ENCODE data around the gene PAPSS2. TPM values are rescaled to one million over a fixed set of nuclear protein-coding genes. Genes with fewer than 3 reads are reported as not detected.
A peak's percentile ranks its signal among the peaks of the same experiment; 100 is the strongest.

PAPSS2 gene
- total and polyA plus RNA-seq, 5 donors from 2014 or later: 0.07 to 0.14 (median 0.08) TPM; not detected in 2

DNA sequence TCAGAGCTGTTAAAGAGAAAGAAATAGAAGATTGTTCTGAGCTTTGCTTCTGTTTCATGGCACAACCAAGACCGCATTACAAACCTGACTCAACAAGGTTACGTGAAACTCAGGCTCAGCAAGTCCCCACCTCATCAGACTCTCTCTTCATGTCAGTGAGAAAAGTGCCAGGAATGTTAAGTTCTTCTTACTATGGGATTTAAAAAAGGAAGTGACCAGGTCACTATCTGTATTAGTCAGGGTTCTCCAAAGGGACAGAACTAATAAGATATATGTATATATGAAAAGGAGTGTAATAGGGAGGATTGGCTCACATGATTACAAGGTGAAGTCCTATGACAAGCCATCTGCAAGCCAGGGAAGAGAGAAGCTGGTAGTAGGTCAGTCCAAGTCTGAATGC lies 25.4 kb upstream of the PAPSS2 start:
- ATAC-seq (ENCODE audit: low read depth in 2 of 2) (no peak), DNase-seq (no peak)
- H3K36me3 ChIP-seq (ENCODE audit: control insufficient read depth, insufficient read depth, low read length): no peaks in the 10 kb centered on the region
- no peaks in the 10 kb centered on the region for H3K4me1 ChIP-seq (ENCODE audit: control insufficient read depth, insufficient read depth, low read length, poor library complexity, severe bottlenecking)
- Mint-ChIP-seq H3K27ac (no peak overlapping the region), H3K9me3 (peaks cover 0 to 4% (median 0%) of the 10 kb centered on the region in 7 donors), H3K4me1 (peaks cover 0 to 7% (median 2%) of the 10 kb centered on the region in 4 donors), H3K27me3 (no peaks in the 10 kb centered on the region), H3K36me3 (no peaks in the 10 kb centered on the region), H3K4me3 (no peak overlapping the region)
- H3K4me3 ChIP-seq (ENCODE audit: low read depth, low read length): no peak overlapping the region
- no peak overlapping the region for H3K27ac ChIP-seq (ENCODE audit: insufficient read depth, low read length, poor library complexity, severe bottlenecking)
- peaks cover 2% of the 10 kb centered on the region for H3K27me3 ChIP-seq (ENCODE audit: control insufficient read depth, insufficient read depth, low read length)
- H3K9me3 ChIP-seq (ENCODE audit: control insufficient read depth in 2 of 2, low read length in 2 of 2): no peaks in the 10 kb centered on the region

DNA sequence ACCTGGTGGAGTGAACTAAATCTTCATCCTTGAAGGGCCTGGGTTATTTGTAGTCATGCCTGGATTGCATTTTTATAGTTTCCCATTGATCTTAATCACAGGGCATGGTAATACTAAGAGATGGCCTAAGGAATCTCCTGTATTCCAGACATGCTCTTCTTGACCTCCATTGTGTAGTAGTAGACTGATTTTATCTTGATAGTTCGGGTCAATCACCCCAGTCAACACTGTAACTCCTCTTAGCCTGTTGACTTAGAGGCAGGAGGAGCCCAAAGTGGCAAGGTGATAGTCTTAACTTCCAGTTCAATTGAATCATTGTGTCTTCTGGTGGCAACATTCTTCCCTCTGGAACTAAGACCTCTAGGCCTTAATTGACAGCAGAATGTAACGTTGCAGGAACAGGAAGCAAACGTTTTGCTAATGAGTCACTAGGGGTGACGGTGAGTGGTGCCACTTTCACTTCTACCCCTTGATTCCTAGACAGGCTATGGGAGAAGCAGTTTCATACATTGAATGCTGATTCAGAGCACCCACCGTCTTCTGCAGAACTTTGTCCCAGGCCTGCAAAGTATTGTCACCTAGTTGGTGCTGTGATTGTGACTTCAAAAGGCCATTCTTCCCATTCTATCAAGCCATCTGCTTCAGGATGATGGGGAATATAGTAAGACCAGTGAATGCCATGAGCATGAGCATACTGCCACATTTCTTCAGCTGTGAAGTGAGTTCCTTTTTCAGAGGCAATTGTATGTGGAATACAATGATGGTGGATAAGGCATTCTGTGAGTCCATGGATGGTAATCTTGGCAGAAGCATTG lies 24.0 kb upstream of the PAPSS2 start:
- Histone ChIP-seq H3K27ac (ENCODE audit: insufficient read depth, low read length, poor library complexity, severe bottlenecking) (no peak overlapping the region), H3K27me3 (ENCODE audit: control insufficient read depth, insufficient read depth, low read length) (peaks cover 2% of the 10 kb centered on the region), H3K36me3 (ENCODE audit: control insufficient read depth, insufficient read depth, low read length) (no peaks in the 10 kb centered on the region), H3K4me3 (ENCODE audit: low read depth, low read length) (no peak overlapping the region), H3K9me3 (ENCODE audit: control insufficient read depth in 2 of 2, low read length in 2 of 2) (no peaks in the 10 kb centered on the region), H3K4me1 (ENCODE audit: control insufficient read depth, insufficient read depth, low read length, poor library complexity, severe bottlenecking) (no peaks in the 10 kb centered on the region)
- Mint-ChIP-seq H3K27me3 (no peaks in the 10 kb centered on the region), H3K9me3 (peaks cover 0 to 4% (median 0%) of the 10 kb centered on the region in 7 donors), H3K4me3 (no peak overlapping the region), H3K36me3 (no peaks in the 10 kb centered on the region), H3K27ac (no peak overlapping the region), H3K4me1 (peaks cover 0 to 7% (median 2%) of the 10 kb centered on the region in 4 donors)
- ATAC-seq (ENCODE audit: low read depth in 2 of 2): peak; percentile 28 to 37
- peak in 1 of 3 donors; percentile 59 for DNase-seq

DNA sequence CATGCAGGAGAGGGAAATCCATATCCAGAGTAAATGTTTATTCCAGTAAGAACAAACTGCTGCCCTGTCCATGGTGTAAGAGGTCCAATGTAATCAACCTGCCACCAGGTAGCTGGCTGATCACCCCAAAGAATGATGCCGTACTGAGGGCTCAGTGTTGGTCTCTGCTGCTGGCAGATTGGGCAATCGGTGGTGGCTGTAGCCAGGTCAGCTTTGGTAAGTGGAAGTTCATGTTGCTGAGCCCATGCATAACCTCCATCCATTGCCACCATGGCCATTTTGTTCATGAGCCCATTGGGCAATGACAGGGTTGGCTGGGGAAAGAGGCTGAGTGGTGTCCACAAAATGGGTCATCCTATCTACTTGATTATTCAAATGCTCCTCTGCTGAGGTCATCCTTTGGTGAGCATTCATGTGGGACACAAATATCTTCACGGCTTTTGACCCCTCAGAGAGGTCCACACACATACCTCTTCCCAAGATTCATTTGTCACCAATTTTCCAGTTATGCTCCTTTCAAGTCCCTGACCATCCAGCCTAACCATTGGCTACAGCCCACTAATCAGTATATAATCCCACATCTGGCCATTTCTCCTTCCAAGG lies 23.3 kb upstream of the PAPSS2 start:
- H3K36me3 Mint-ChIP-seq: no peaks in the 10 kb centered on the region
- H3K27me3 ChIP-seq (ENCODE audit: control insufficient read depth, insufficient read depth, low read length): peaks cover 2% of the 10 kb centered on the region
- ATAC-seq (ENCODE audit: low read depth in 2 of 2) (no peak), DNase-seq (no peak)
- H3K27ac ChIP-seq (ENCODE audit: insufficient read depth, low read length, poor library complexity, severe bottlenecking): no peak overlapping the region
- no peak overlapping the region for H3K4me3 ChIP-seq (ENCODE audit: low read depth, low read length)
- no peak overlapping the region for H3K27ac Mint-ChIP-seq
- no peaks in the 10 kb centered on the region for H3K27me3 Mint-ChIP-seq
- H3K36me3 ChIP-seq (ENCODE audit: control insufficient read depth, insufficient read depth, low read length): no peaks in the 10 kb centered on the region
- H3K9me3 ChIP-seq (ENCODE audit: control insufficient read depth in 2 of 2, low read length in 2 of 2): no peaks in the 10 kb centered on the region
- H3K4me3 Mint-ChIP-seq: no peak overlapping the region
- H3K9me3 Mint-ChIP-seq: peaks cover 0 to 4% (median 0%) of the 10 kb centered on the region in 7 donors
- H3K4me1 ChIP-seq (ENCODE audit: control insufficient read depth, insufficient read depth, low read length, poor library complexity, severe bottlenecking): no peaks in the 10 kb centered on the region
- peaks cover 0 to 7% (median 2%) of the 10 kb centered on the region in 4 donors for H3K4me1 Mint-ChIP-seq

DNA sequence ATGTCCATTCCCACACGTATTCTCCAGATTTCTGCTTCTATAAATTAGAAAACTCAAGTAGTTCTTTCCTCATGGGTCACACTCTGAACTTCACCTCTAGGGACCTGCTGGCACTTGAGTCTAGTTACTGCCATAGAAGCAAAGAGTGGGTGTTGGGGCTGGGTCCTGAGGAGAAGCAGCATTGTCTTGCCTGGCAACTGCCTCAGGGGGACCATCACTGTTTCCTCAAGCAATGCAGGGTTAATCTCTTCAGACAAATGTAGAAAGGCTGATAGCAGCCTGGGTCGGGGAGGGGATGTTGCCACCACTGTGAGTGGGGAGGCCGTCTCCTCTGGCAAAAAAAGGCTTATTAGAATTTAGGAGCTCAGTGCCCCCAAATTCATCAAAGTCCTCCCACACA lies 20.2 kb upstream of the PAPSS2 start:
- Mint-ChIP-seq H3K27me3 (no peaks in the 10 kb centered on the region), H3K36me3 (no peaks in the 10 kb centered on the region), H3K4me3 (no peak overlapping the region), H3K9me3 (peaks cover 0 to 4% (median 0%) of the 10 kb centered on the region in 7 donors), H3K4me1 (peaks cover 0 to 7% (median 2%) of the 10 kb centered on the region in 4 donors), H3K27ac (no peak overlapping the region)
- Histone ChIP-seq H3K36me3 (ENCODE audit: control insufficient read depth, insufficient read depth, low read length) (no peaks in the 10 kb centered on the region), H3K4me3 (ENCODE audit: low read depth, low read length) (no peak overlapping the region), H3K27me3 (ENCODE audit: control insufficient read depth, insufficient read depth, low read length) (no peaks in the 10 kb centered on the region), H3K27ac (ENCODE audit: insufficient read depth, low read length, poor library complexity, severe bottlenecking) (no peak overlapping the region), H3K9me3 (ENCODE audit: control insufficient read depth in 2 of 2, low read length in 2 of 2) (no peaks in the 10 kb centered on the region), H3K4me1 (ENCODE audit: control insufficient read depth, insufficient read depth, low read length, poor library complexity, severe bottlenecking) (no peaks in the 10 kb centered on the region)
- DNase-seq: no peak
- ATAC-seq (ENCODE audit: low read depth in 2 of 2): no peak

DNA sequence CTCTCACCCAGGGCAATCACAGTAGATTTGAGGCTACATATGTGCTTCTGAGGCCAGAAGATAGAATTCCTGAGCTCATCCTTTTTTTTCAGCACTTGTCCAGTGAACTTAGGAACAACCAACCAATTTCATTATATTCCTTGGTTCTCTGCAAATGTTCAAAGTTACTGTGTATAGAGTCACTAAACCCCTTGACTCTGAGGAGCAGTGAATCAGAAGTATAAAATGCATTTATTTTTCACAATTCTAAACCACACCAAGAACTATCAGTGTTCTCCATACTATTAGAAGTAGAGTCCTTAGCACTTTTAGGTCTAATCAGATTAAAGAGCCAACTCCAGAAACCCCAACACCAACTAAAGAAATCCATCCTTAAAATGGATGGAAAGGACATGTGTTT lies 19.6 kb upstream of the PAPSS2 start:
- Mint-ChIP-seq H3K36me3 (no peaks in the 10 kb centered on the region), H3K9me3 (peaks cover 0 to 4% (median 0%) of the 10 kb centered on the region in 7 donors), H3K4me3 (no peak overlapping the region), H3K27ac (no peak overlapping the region), H3K27me3 (no peaks in the 10 kb centered on the region), H3K4me1 (peaks cover 0 to 7% (median 2%) of the 10 kb centered on the region in 4 donors)
- DNase-seq (no peak), ATAC-seq (ENCODE audit: low read depth in 2 of 2) (no peak)
- H3K36me3 ChIP-seq (ENCODE audit: control insufficient read depth, insufficient read depth, low read length): no peaks in the 10 kb centered on the region
- H3K27me3 ChIP-seq (ENCODE audit: control insufficient read depth, insufficient read depth, low read length): no peaks in the 10 kb centered on the region
- no peaks in the 10 kb centered on the region for H3K9me3 ChIP-seq (ENCODE audit: control insufficient read depth in 2 of 2, low read length in 2 of 2)
- H3K27ac ChIP-seq (ENCODE audit: insufficient read depth, low read length, poor library complexity, severe bottlenecking): no peak overlapping the region
- H3K4me1 ChIP-seq (ENCODE audit: control insufficient read depth, insufficient read depth, low read length, poor library complexity, severe bottlenecking): no peaks in the 10 kb centered on the region
- H3K4me3 ChIP-seq (ENCODE audit: low read depth, low read length): no peak overlapping the region

DNA sequence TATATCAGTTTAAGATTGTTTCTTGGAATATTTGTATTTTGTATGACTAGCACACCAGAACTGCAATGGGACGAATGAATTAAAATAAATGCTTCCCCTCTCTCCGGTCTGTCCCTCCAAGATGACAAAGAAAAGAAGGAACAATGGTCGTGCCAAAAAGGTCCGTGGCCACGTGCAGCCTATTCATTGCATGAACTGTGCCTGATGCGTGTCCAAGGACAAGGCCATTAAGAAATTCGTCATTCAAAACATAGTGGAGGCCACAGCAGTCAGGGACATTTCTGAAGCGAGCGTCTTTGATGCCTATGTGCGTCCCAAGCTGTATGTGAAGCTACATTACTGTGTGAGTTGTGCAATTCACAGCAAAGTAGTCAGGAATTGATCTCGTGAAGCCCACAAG lies 17.2 kb upstream of the PAPSS2 start:
- Mint-ChIP-seq H3K4me1 (no peaks in the 10 kb centered on the region), H3K27ac (no peak overlapping the region), H3K9me3 (no peaks in the 10 kb centered on the region), H3K36me3 (no peaks in the 10 kb centered on the region), H3K27me3 (no peaks in the 10 kb centered on the region), H3K4me3 (no peak overlapping the region)
- Histone ChIP-seq H3K4me1 (ENCODE audit: control insufficient read depth, insufficient read depth, low read length, poor library complexity, severe bottlenecking) (no peaks in the 10 kb centered on the region), H3K36me3 (ENCODE audit: control insufficient read depth, insufficient read depth, low read length) (no peaks in the 10 kb centered on the region), H3K4me3 (ENCODE audit: low read depth, low read length) (no peak overlapping the region), H3K9me3 (ENCODE audit: control insufficient read depth in 2 of 2, low read length in 2 of 2) (no peaks in the 10 kb centered on the region), H3K27ac (ENCODE audit: insufficient read depth, low read length, poor library complexity, severe bottlenecking) (no peak overlapping the region), H3K27me3 (ENCODE audit: control insufficient read depth, insufficient read depth, low read length) (peaks cover 3% of the 10 kb centered on the region)
- ATAC-seq (ENCODE audit: low read depth in 2 of 2) (no peak), DNase-seq (no peak)

DNA sequence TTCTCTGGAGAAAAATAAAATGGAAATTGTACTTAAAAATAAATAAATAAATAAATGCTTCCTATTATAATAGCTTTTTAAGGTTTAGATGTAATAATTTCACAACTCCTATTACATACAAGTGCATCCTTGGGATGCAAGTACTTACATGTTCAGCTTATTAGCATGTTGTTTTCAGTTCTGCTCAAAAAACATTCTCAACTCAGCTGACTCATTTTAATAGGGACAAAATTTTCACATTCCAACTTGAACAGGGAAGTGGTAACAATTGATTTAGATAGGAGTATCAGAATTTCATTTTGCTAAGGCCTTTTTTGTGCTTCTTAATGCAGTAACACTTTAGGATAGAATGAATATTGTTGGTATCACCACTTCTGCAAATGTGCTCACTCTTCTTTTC lies 16.7 kb upstream of the PAPSS2 start:
- no peaks in the 10 kb centered on the region for H3K9me3 ChIP-seq (ENCODE audit: control insufficient read depth in 2 of 2, low read length in 2 of 2)
- H3K27ac ChIP-seq (ENCODE audit: insufficient read depth, low read length, poor library complexity, severe bottlenecking): no peak overlapping the region
- Mint-ChIP-seq H3K4me3 (no peak overlapping the region), H3K9me3 (no peaks in the 10 kb centered on the region), H3K27ac (no peak overlapping the region), H3K4me1 (no peaks in the 10 kb centered on the region), H3K27me3 (no peaks in the 10 kb centered on the region), H3K36me3 (no peaks in the 10 kb centered on the region)
- no peak for ATAC-seq (ENCODE audit: low read depth in 2 of 2)
- no peak for DNase-seq
- H3K27me3 ChIP-seq (ENCODE audit: control insufficient read depth, insufficient read depth, low read length): peaks cover 3% of the 10 kb centered on the region
- no peaks in the 10 kb centered on the region for H3K36me3 ChIP-seq (ENCODE audit: control insufficient read depth, insufficient read depth, low read length)
- no peaks in the 10 kb centered on the region for H3K4me1 ChIP-seq (ENCODE audit: control insufficient read depth, insufficient read depth, low read length, poor library complexity, severe bottlenecking)
- no peak overlapping the region for H3K4me3 ChIP-seq (ENCODE audit: low read depth, low read length)

DNA sequence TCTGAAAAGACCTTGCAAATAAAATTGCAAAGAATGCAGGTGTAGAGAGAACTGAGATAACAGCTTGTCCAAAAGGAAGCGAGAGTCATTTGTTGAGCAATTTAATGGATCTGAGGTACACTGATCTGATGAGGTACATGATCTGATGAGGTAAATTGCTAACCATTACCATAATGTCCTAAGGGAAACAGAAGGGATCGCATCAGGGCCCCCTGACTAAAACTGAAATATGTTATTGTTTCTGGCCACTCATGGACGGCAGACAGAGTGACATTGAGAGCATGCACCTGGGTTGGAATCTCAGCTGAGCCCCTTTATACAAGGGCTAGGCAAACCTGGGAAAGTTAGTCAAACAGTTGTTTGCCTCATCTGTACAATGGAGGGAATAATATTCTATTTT lies 15.8 kb upstream of the PAPSS2 start:
- Histone ChIP-seq H3K9me3 (ENCODE audit: control insufficient read depth in 2 of 2, low read length in 2 of 2) (no peaks in the 10 kb centered on the region), H3K36me3 (ENCODE audit: control insufficient read depth, insufficient read depth, low read length) (no peaks in the 10 kb centered on the region), H3K4me3 (ENCODE audit: low read depth, low read length) (no peak overlapping the region), H3K27ac (ENCODE audit: insufficient read depth, low read length, poor library complexity, severe bottlenecking) (no peak overlapping the region), H3K27me3 (ENCODE audit: control insufficient read depth, insufficient read depth, low read length) (peaks cover 3% of the 10 kb centered on the region), H3K4me1 (ENCODE audit: control insufficient read depth, insufficient read depth, low read length, poor library complexity, severe bottlenecking) (no peaks in the 10 kb centered on the region)
- no peaks in the 10 kb centered on the region for H3K27me3 Mint-ChIP-seq
- DNase-seq: no peak
- no peaks in the 10 kb centered on the region for H3K36me3 Mint-ChIP-seq
- no peak overlapping the region for H3K4me3 Mint-ChIP-seq
- ATAC-seq (ENCODE audit: low read depth in 2 of 2): no peak
- no peak overlapping the region for H3K27ac Mint-ChIP-seq
- no peaks in the 10 kb centered on the region for H3K4me1 Mint-ChIP-seq
- H3K9me3 Mint-ChIP-seq: no peaks in the 10 kb centered on the region

Measured in CD4-positive, CD25-positive, alpha-beta regulatory T cell (primary cell).